GM13976 (cell line): ENCODE measurements around the gene DNAJA2.

ENCODE experiments used
- DNase-seq: peaks from one replicate; pipeline ENCODE4 v3.0.0; 2012; ENCODE audit warnings: low spot score
- CTCF ChIP-seq: IDR thresholded peaks from 2 replicates; pipeline ENCODE4 v1.5.1; 2012; ENCODE audit warnings: borderline replicate concordance, mild to moderate bottlenecking; ENCODE audit not compliant: insufficient read depth; ENCODE audit errors: extremely low read depth, missing control alignments, control extremely low read depth
- in situ Hi-C: fragments of 300-500 bp; cut with MboI; formaldehyde crosslinking; loops from one replicate; pipeline ENCODE4 v1.12.0; 2022; ENCODE audit warnings: low sequenced_read_pairs, mixed read lengths, inconsistent platforms; ENCODE audit not compliant: unreplicated experiment

DNAJA2 gene

GRCh38 chr16:46968063-46968435 is 5.4 kb downstream of the DNAJA2 start:
- in situ Hi-C loops: loop anchor here (25.0 kb wide), 1 partner anchor 169 kb away; the partner anchor contains the start of gene NETO2
- DNase-seq: no peak
- TF ChIP-seq CTCF: no peak

- in situ Hi-C loops: loop anchor here (25.0 kb wide), 1 partner anchor 175 kb away; the partner anchor contains the start of gene NETO2
- no peak for DNase-seq
- TF ChIP-seq CTCF: no peak
Observed at GRCh38 chr16:46962629-46963028, 10.8 kb downstream of the DNAJA2 start.

GRCh38 chr16:46961373-46962353 is 11.8 kb downstream of the DNAJA2 start:
- no peak for TF ChIP-seq CTCF
- in situ Hi-C loops: loop anchor here (25.0 kb wide), 1 partner anchor 176 kb away; the partner anchor contains the start of gene NETO2

GRCh38 chr16:46954562-46954961 is 18.9 kb downstream of the DNAJA2 start:
- DNase-seq: no peak
- in situ Hi-C loops: loop anchor here (25.0 kb wide), 1 partner anchor 183 kb away; the partner anchor contains the start of gene NETO2
- no peak for TF ChIP-seq CTCF

More at GRCh38 chr16:46961373-46962353, 11.8 kb downstream of the DNAJA2 start:
- no peak for DNase-seq

- in situ Hi-C loops: loop anchor here (25.0 kb wide), 1 partner anchor 187 kb away; the partner anchor contains the start of gene NETO2
- no peak for TF ChIP-seq CTCF
- DNase-seq: no peak
Observed at GRCh38 chr16:46950009-46950408, 23.5 kb downstream of the DNAJA2 start.

- in situ Hi-C loops: no loop called here
- TF ChIP-seq CTCF: no peak
- DNase-seq: no peak
Observed at GRCh38 chr16:46949241-46949892, 24.1 kb downstream of the DNAJA2 start.
